Vagina (tissue), 2 donors: ENCODE data around the gene VENTX. TPM values are rescaled to one million over a fixed set of nuclear protein-coding genes. Genes with fewer than 3 reads are reported as not detected.

ENCODE experiments used
- DNase-seq, 2 donors: peaks; one replicate each; pipeline ENCODE4 v3.0.0-alpha.2; 2017; ENCODE audit errors: extremely low spot score in 2 of 2
- H3K27ac ChIP-seq: fragments of 200-600 bp; sonication (generic); one replicate; pipeline ENCODE4 v1.5.1; 2019
- H3K27me3 ChIP-seq: fragments of 200-600 bp; sonication (generic); one replicate; pipeline ENCODE4 v1.5.1; 2019
- H3K36me3 ChIP-seq, 2 donors: fragments of 200-600 bp; sonication (generic); one replicate each; pipeline ENCODE4 v1.5.1; 2017 to 2019
- H3K4me1 ChIP-seq: fragments of 200-600 bp; sonication (generic); one replicate; pipeline ENCODE4 v1.5.1; 2019
- H3K4me3 ChIP-seq, 2 donors: fragments of 200-600 bp; sonication (generic); 1 replicate in 1 of 2; 2 replicates in 1 of 2; pipeline ENCODE4 v1.5.1; 2016 to 2019
- H3K9me3 ChIP-seq: fragments of 200-600 bp; sonication (generic); one replicate; pipeline ENCODE4 v1.5.1; 2019
- POLR2A ChIP-seq, 2 donors: fragments of 450-650 bp; IDR thresholded peaks; one replicate each; pipeline ENCODE4 v1.6.1; 2017; ENCODE audit warnings: antibody characterized with exemption in 2 of 2, mild to moderate bottlenecking in 2 of 2, moderate library complexity in 2 of 2
- POLR2AphosphoS5 ChIP-seq, 2 donors: sonication (generic); formaldehyde crosslinking; IDR thresholded peaks; one replicate each; pipeline ENCODE4 v1.9.0; 2017; ENCODE audit warnings: antibody characterized with exemption in 2 of 2, mild to moderate bottlenecking in 2 of 2, low read depth in 1 of 2; ENCODE audit not compliant: insufficient read depth in 1 of 2
- intact Hi-C: fragments of 100-400 bp; cut with DNase I; formaldehyde crosslinking; loops from one replicate; pipeline ENCODE4 v1.15.1; 2023
- total RNA-seq: library from RNA; depleted of rRNA; stranded (reverse); fragments of >200 nt; gene quantifications from one replicate; pipeline ENCODE4 v1.2.3, GENCODE V29; 2016
- TF ChIP-seq, protein P1 (sequence below), 3 experiments: fragments of 450-650 bp in 2 of 3; fragments of 200-600 bp in 1 of 3; sonication (generic) in 1 of 3; IDR thresholded peaks; one replicate each; pipeline ENCODE4 v1.5.1; 2017 to 2019; ENCODE audit warnings: antibody characterized with exemption in 3 of 3, mild to moderate bottlenecking in 2 of 3, moderate library complexity in 2 of 3

The VENTX gene
- total RNA-seq, 1 donor from 2014 or later = 0.98 TPM

DNA sequence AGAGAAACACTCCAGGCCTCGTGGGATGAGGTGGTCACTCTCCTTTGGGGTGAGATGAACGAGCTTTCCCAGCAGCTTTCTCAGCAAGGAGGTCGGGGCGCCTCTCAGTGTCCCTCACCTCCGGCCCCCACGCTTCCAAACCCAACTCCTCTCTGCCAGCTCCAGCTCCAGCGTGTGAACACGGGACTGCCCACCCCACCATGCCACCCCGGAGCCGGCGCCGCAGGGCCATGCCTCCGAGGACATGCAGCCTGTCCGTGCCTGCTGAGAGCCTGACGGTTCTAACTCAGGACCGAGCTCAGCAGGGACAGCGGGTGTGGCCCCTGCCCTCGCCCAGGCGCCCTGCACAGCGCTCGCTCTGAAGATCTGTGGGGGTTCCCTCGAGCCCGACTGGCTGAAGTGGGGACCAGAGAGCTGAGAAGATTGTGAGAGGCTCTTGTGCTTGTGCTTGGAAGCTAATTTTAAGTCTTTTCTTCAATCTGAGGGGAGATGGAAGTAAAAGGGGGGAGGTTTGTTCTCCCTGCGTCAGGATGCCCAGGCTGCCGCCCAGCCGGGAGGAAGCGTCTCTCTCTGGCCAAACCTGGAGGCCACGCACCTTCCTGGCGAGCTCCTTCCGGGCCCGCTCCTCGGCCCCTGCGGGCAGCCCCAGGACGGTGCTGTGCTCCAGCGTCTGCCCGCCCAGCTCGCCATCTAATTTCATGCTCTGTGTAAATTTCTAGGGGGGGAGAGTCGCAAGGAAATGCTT, 44.1 kb downstream of the VENTX start:
- H3K4me3 ChIP-seq = no peak overlapping the region
- no peaks in the 10 kb centered on the region for H3K9me3 ChIP-seq
- TF ChIP-seq POLR2A (IDR thresholded peaks at IDR 0.05) = no peak
- TF ChIP-seq, protein P1, sequence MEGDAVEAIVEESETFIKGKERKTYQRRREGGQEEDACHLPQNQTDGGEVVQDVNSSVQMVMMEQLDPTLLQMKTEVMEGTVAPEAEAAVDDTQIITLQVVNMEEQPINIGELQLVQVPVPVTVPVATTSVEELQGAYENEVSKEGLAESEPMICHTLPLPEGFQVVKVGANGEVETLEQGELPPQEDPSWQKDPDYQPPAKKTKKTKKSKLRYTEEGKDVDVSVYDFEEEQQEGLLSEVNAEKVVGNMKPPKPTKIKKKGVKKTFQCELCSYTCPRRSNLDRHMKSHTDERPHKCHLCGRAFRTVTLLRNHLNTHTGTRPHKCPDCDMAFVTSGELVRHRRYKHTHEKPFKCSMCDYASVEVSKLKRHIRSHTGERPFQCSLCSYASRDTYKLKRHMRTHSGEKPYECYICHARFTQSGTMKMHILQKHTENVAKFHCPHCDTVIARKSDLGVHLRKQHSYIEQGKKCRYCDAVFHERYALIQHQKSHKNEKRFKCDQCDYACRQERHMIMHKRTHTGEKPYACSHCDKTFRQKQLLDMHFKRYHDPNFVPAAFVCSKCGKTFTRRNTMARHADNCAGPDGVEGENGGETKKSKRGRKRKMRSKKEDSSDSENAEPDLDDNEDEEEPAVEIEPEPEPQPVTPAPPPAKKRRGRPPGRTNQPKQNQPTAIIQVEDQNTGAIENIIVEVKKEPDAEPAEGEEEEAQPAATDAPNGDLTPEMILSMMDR (IDR thresholded peaks at IDR 0.05) = no peak
- no peak for TF ChIP-seq POLR2AphosphoS5 (IDR thresholded peaks at IDR 0.05; ENCODE audit: insufficient read depth in 1 of 2, low read depth in 1 of 2)
- no peak overlapping the region for H3K27ac ChIP-seq
- no peak for DNase-seq
- peaks cover 2 to 81% of the 10 kb centered on the region in 2 donors for H3K36me3 ChIP-seq
- no peaks in the 10 kb centered on the region for H3K27me3 ChIP-seq
- intact Hi-C loops = no loop called here
- peaks cover 10% of the 10 kb centered on the region for H3K4me1 ChIP-seq

DNA sequence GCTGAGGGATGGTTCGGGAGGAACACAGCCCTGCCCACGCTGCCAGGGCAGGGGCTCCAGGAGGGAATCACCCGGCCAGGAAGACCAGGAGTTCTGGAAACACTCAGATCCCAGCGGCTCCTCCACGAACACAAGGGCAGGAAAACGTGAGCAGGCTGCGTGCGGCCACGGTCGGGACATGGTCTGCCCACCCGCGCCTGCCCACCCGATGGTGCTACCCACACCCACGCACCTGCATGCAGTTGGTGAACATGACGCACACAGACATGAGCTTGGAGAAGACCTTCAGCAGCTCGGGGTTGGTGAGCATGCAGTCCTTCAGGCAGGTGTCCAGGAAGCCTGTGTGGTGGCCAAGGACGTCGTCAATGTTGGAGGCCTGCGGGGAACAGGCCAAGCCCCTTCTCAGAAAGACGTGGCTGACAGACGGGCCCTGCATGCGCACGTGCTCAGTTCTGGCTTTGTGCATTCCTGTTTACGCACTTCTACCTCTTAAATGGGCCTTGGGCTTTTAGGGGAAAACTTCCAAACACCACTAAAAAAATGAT, 45.3 kb downstream of the VENTX start:
- intact Hi-C loops = no loop called here
- DNase-seq = no peak
- no peaks in the 10 kb centered on the region for H3K27me3 ChIP-seq
- H3K36me3 ChIP-seq = peaks cover 2 to 90% of the 10 kb centered on the region in 2 donors
- no peak overlapping the region for H3K27ac ChIP-seq
- no peaks in the 10 kb centered on the region for H3K9me3 ChIP-seq
- H3K4me3 ChIP-seq = no peak overlapping the region
- no peaks in the 10 kb centered on the region for H3K4me1 ChIP-seq
- no peak for TF ChIP-seq POLR2AphosphoS5 (IDR thresholded peaks at IDR 0.05; ENCODE audit: insufficient read depth in 1 of 2, low read depth in 1 of 2)
- TF ChIP-seq POLR2A (IDR thresholded peaks at IDR 0.05) = no peak
- TF ChIP-seq, protein P1 (IDR thresholded peaks at IDR 0.05) = no peak

GRCh38 chr10:133283931-133284330, 46.3 kb downstream of the VENTX start:
- Histone ChIP-seq H3K36me3 (peaks cover 2 to 96% of the 10 kb centered on the region in 2 donors), H3K4me3 (no peak overlapping the region)
- intact Hi-C loops = no loop called here

GRCh38 chr10:133285217-133285616, 47.6 kb downstream of the VENTX start:
- no peak overlapping the region for H3K27ac ChIP-seq
- H3K36me3 ChIP-seq = peaks cover 2 to 96% of the 10 kb centered on the region in 2 donors
- no peak overlapping the region for H3K4me3 ChIP-seq
- H3K9me3 ChIP-seq = no peaks in the 10 kb centered on the region
- no peaks in the 10 kb centered on the region for H3K4me1 ChIP-seq
- DNase-seq = no peak
- no peaks in the 10 kb centered on the region for H3K27me3 ChIP-seq
- no peak for TF ChIP-seq POLR2AphosphoS5 (IDR thresholded peaks at IDR 0.05; ENCODE audit: insufficient read depth in 1 of 2, low read depth in 1 of 2)
- intact Hi-C loops = no loop called here

More at GRCh38 chr10:133283931-133284330, 46.3 kb downstream of the VENTX start:
- DNase-seq = no peak
- H3K27ac ChIP-seq = no peak overlapping the region
- TF ChIP-seq POLR2A (IDR thresholded peaks at IDR 0.05) (no peak), POLR2AphosphoS5 (IDR thresholded peaks at IDR 0.05; ENCODE audit: insufficient read depth in 1 of 2, low read depth in 1 of 2) (no peak)
- TF ChIP-seq, protein P1 (IDR thresholded peaks at IDR 0.05) = no peak
- H3K4me1 ChIP-seq = no peaks in the 10 kb centered on the region
- H3K27me3 ChIP-seq = no peaks in the 10 kb centered on the region
- no peaks in the 10 kb centered on the region for H3K9me3 ChIP-seq

- intact Hi-C loops = no loop called here
- H3K4me1 ChIP-seq = no peaks in the 10 kb centered on the region
- no peaks in the 10 kb centered on the region for H3K27me3 ChIP-seq
- no peak overlapping the region for H3K4me3 ChIP-seq
- DNase-seq = no peak
- H3K9me3 ChIP-seq = no peaks in the 10 kb centered on the region
- no peak for TF ChIP-seq POLR2A (IDR thresholded peaks at IDR 0.05)
- TF ChIP-seq, protein P1 (IDR thresholded peaks at IDR 0.05) = no peak
- TF ChIP-seq POLR2AphosphoS5 (IDR thresholded peaks at IDR 0.05; ENCODE audit: insufficient read depth in 1 of 2, low read depth in 1 of 2) = no peak
- H3K27ac ChIP-seq = no peak overlapping the region
- peaks cover 2 to 93% of the 10 kb centered on the region in 2 donors for H3K36me3 ChIP-seq
Measured at GRCh38 chr10:133286366-133286765, 48.7 kb downstream of the VENTX start.
